ENCODE data around the gene MOV10L1. TPM values are rescaled to one million over a fixed set of nuclear protein-coding genes. Genes with fewer than 3 reads are reported as not detected.
A peak's percentile ranks its signal among the peaks of the same experiment; 100 is the strongest.

MOV10L1 gene
- total RNA-seq, 6 experiments from 2014 or later = 0.21 to 0.31 (median 0.24) TPM; not detected in 2

GRCh38 chr22:50053861-50054260, 35.9 kb upstream of the MOV10L1 start:
- WGBS (ENCODE audit: insufficient coverage, low coverage, low lambda C conversion rate, missing lambda C conversion rate) = 88% methylated on average over 12 of the region's 18 CpGs
- peak in 2 of 3 donors; percentile 1 to 17 for DNase-seq
- no peak for ATAC-seq
- no peak overlapping the region for H3K27ac ChIP-seq
- H3K4me1 ChIP-seq = no peaks in the 10 kb centered on the region
- no peaks in the 10 kb centered on the region for H3K9me3 ChIP-seq
- intact Hi-C loops (cut with DNase I) = no loop called here
- TF ChIP-seq, protein P1, sequence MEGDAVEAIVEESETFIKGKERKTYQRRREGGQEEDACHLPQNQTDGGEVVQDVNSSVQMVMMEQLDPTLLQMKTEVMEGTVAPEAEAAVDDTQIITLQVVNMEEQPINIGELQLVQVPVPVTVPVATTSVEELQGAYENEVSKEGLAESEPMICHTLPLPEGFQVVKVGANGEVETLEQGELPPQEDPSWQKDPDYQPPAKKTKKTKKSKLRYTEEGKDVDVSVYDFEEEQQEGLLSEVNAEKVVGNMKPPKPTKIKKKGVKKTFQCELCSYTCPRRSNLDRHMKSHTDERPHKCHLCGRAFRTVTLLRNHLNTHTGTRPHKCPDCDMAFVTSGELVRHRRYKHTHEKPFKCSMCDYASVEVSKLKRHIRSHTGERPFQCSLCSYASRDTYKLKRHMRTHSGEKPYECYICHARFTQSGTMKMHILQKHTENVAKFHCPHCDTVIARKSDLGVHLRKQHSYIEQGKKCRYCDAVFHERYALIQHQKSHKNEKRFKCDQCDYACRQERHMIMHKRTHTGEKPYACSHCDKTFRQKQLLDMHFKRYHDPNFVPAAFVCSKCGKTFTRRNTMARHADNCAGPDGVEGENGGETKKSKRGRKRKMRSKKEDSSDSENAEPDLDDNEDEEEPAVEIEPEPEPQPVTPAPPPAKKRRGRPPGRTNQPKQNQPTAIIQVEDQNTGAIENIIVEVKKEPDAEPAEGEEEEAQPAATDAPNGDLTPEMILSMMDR (IDR thresholded peaks at IDR 0.05) = no peak
- no peak for TF ChIP-seq POLR2A (IDR thresholded peaks at IDR 0.05)
- peaks cover 0 to 5% of the 10 kb centered on the region in 2 donors for H3K27me3 ChIP-seq
- H3K36me3 ChIP-seq = no peaks in the 10 kb centered on the region
- no peak overlapping the region for H3K4me3 ChIP-seq

GRCh38 chr22:50056214-50056972, 33.4 kb upstream of the MOV10L1 start:
- peaks cover 0 to 7% of the 10 kb centered on the region in 2 donors for H3K27me3 ChIP-seq
- no peaks in the 10 kb centered on the region for H3K9me3 ChIP-seq
- 66% methylated on average over 22 of the region's 34 CpGs for WGBS (ENCODE audit: insufficient coverage, low coverage, low lambda C conversion rate, missing lambda C conversion rate)
- H3K27ac ChIP-seq = no peak overlapping the region
- no peaks in the 10 kb centered on the region for H3K36me3 ChIP-seq
- no peak for TF ChIP-seq POLR2A (IDR thresholded peaks at IDR 0.05)
- TF ChIP-seq, protein P1 (IDR thresholded peaks at IDR 0.05) = no peak
- no peak overlapping the region for H3K4me3 ChIP-seq
- no peaks in the 10 kb centered on the region for H3K4me1 ChIP-seq
- DNase-seq (peak in 1 of 3 donors; percentile 36), ATAC-seq (no peak)
- intact Hi-C loops (cut with DNase I) = no loop called here

GRCh38 chr22:50057278-50058060, 32.3 kb upstream of the MOV10L1 start:
- no peaks in the 10 kb centered on the region for H3K9me3 ChIP-seq
- no peak overlapping the region for H3K4me3 ChIP-seq
- H3K36me3 ChIP-seq = no peaks in the 10 kb centered on the region
- ATAC-seq (no peak), DNase-seq (peak in 1 of 3 donors; percentile 30)
- H3K27me3 ChIP-seq = peaks cover 0 to 7% of the 10 kb centered on the region in 2 donors
- no peaks in the 10 kb centered on the region for H3K4me1 ChIP-seq
- H3K27ac ChIP-seq = no peak overlapping the region
- 62% methylated on average over 12 of the region's 14 CpGs for WGBS (ENCODE audit: insufficient coverage, low coverage, low lambda C conversion rate, missing lambda C conversion rate)
- TF ChIP-seq, protein P1 (IDR thresholded peaks at IDR 0.05) = no peak
- no peak for TF ChIP-seq POLR2A (IDR thresholded peaks at IDR 0.05)
- intact Hi-C loops (cut with DNase I) = no loop called here

GRCh38 chr22:50058061-50058905, 31.5 kb upstream of the MOV10L1 start, which contains the start of gene TTLL8:
TTLL8 (minus strand) TSS chr22:50058298.
- DNase-seq (peak in 1 of 3 donors; percentile 48), ATAC-seq (no peak)
- Histone ChIP-seq H3K4me3 (no peak within 1 kb of the TSS), H3K27ac (no peak within 1 kb of the TSS), H3K9me3 (no peaks in the 10 kb centered on the region), H3K36me3 (no peaks in the 10 kb centered on the region), H3K27me3 (peaks cover 0 to 7% of the 10 kb centered on the region in 2 donors), H3K4me1 (no peaks in the 10 kb centered on the region)
- intact Hi-C loops (cut with DNase I) = no loop called here
- WGBS (ENCODE audit: insufficient coverage, low coverage, low lambda C conversion rate, missing lambda C conversion rate) = 16% methylated on average over 8 of the region's 102 CpGs
- TF ChIP-seq POLR2A (IDR thresholded peaks at IDR 0.05) = no peak
- TF ChIP-seq, protein P1 (IDR thresholded peaks at IDR 0.05) = no peak
